HuH-7.5 (cell line): ENCODE results near the gene TNFSF15.

Source experiments
- DNase-seq: peaks from one replicate; pipeline ENCODE4 v3.0.0; 2011; ENCODE audit warnings: low spot score

Gene TNFSF15

DNA sequence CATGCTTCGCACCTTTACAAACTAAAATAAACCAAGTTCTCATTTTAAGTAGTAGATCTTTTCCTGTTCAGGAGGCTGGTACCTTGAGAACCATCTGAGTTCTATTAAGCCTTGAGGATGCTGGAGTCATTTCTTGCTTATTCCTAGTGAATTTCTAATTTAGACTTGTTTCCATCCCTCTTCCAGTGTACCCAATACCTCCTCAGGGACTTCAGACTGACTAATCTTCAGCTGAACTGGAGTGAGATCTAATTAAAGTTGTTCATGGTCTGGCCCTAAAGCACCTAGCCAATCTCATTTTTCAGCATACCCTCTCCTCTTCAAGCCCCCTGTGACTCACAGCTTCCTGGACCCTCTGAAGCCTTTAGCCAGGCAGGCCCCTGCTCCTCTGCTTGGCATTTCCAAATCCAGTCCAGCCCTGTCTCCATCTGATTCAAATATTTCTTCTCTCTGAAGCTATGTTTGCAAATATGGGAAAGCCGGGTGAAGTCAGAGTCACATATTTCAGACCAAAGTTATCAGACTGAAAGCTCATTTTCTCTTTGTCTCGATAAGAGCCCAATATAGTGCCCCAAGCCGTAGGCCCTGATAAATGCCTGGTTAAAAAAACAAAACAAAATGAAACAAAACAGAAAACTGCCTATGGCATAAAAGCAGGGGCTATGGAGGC, 19.4 kb upstream of the TNFSF15 start:
- DNase-seq, result no peak

- no peak for DNase-seq
These were observed 18.3 kb upstream of the TNFSF15 start for GRCh38 chr9:114824110-114824509.

GRCh38 chr9:114823441-114823840, 17.6 kb upstream of the TNFSF15 start:
- DNase-seq, result no peak

DNA sequence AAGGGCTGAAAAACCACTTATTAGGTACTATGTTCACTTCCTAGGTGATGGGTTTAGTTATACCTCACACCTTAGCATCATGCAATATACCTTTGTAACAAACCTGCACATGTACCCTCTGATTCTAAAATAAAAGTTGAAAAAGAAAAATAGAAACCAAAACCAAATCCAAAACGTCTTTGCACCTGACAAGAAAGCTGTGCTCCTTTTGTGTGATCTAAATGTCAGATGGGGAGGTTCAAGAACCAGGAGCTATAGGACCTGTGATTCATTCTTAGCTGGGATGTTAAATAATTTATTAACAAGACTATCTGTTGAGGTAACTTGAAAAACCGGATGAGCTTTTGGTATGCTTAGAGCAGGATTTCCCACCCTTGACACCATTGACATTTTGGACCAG, 16.9 kb upstream of the TNFSF15 start:
- DNase-seq, result no peak

- DNase-seq, result no peak
These were observed 15.1 kb upstream of the TNFSF15 start for GRCh38 chr9:114820776-114821501.

GRCh38 chr9:114818178-114818577, 12.3 kb upstream of the TNFSF15 start:
- DNase-seq, result no peak

DNA sequence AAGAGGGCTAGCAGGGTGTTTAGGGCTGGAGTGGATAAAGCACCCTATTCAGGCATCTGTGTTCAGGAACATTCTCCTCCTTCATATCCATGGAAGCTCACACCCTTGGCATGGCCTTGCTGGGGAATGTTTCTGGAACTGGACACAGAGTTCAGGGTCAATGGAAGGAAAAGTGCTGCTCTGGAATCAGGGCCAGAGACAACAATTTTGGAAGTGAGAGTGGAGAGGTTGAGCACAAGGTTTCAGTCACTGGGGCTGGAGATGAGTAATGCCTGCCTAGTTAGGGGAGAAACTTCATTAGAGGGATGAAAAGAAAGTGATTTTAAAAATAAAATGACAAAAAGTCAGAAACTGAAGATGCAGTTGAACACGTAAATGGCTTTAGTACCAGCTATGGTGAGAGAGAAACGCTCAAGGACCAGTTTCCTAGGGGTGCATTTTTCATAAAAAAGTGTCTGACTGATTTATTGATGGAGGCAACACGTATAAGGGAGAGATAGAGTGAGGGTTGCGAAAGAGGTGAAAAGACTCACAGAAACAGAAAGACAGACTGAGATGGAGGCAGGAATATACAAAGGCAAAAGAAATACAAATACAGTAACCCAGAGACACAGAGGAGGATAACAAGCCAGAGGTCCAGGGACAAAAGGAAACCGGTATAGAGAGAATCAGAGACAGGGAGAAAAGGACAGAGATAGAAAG, 8.0 kb upstream of the TNFSF15 start:
- no peak for DNase-seq

GRCh38 chr9:114811966-114812636, 6.3 kb upstream of the TNFSF15 start:
- no peak for DNase-seq

- DNase-seq, result no peak
These were observed 5.5 kb upstream of the TNFSF15 start for GRCh38 chr9:114811301-114811700.

DNA sequence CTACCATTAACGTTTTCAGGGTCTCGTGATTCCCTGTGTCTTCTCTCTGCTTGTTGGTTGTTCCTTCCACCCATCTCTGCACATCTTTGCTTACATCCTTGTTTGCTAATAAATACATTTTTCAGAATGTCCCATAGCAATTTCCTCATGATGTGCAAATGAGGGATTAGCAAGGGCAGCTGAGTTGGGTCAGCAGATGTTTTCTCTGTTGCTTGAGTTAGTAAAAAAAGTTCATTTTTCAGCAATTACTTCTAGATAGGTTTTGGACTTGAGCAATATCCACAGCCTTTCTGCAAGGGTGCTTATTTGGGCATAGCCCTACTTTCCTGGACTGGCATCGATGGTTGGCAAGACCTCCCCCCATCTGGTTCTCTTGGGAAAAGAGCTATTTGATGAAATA, 4.8 kb upstream of the TNFSF15 start:
- no peak for DNase-seq

GRCh38 chr9:114806526-114806900, 674 bp upstream of the TNFSF15 start:
- no peak for DNase-seq

GRCh38 chr9:114804505-114804904, 1.3 kb downstream of the TNFSF15 start:
- peak; percentile 15 for DNase-seq

DNA sequence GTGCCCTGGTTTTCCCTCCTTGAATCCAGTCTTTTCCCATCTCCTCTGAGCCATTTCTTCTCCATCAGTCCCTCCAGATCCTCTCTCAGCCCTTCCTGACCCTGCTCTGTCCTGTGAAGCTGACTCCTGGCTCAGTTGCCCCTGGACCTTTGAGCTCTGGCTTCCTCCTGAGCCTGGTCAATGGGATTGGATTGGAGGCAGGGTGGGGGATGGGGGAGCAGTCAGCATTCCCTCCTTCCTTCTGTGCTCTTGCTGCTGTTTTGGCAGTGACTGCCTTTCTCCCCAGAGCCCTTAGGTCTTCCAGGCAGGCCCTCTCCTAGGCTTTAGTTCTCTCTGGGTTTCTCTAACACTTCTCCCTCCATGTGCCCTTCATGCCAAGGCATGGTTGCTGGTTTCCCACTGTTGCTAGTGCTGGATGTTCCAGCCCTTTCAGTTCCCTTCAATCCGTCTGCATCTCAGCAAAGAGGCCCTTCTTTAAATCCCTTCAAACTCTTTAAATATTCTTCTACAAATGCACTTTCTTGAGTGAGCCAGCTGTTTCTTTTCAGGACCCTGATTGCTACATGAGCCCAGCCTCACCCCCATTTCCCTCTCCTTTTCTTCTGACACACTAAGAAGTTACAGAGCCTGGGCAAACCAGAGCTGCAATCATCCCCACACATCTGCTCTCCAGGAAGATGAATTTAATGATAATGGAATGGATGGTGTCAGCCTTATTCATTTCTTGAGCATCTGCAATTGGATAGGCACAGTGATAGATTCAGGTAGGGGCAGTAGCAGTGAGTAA, 2.2 kb downstream of the TNFSF15 start:
- DNase-seq, result no peak

- no peak for DNase-seq
These were observed 5.9 kb downstream of the TNFSF15 start for GRCh38 chr9:114799925-114800324.

DNA sequence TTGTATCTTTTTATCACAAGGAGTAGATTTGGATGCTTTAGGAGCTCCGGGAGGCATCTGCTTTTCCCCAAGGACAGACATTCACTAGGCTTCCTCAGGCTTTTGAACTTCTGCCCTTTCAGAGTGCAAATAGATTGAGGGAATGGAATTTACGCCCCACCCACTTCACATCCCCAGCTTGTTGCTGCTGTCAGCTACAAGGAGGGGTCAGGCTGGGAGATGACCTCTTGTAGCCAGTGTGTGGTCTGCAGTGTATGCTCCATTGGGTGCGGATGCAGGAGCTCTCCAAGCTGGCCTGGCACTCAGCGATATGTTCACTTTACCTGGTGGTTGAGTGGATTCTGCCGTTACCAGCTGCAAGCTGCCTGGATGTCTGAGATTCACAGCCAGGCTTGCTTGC, 6.4 kb downstream of the TNFSF15 start:
- peak; percentile 74 for DNase-seq

- DNase-seq, result no peak
These were observed 6.9 kb downstream of the TNFSF15 start for GRCh38 chr9:114798780-114799427.

DNA sequence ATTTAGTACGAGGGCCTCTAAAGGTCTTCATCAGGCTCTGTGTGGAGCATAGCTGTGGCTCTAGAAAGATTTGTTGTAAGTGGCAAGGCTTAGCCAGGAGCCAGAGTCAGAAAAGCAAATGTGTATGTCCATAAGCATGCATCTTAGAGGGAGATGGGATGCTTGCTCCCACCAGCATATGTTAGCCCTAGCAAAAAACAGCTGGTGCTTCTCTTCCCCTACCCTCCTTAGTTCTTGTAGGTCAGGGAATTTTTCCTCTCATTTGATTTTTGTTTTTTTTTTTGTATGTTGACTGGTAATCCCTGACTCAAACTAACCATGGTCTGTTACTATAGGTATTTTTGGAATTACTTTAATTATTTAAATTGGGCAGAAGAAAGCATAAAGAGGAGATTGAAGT, 7.7 kb downstream of the TNFSF15 start:
- DNase-seq, result no peak

- no peak for DNase-seq
These were observed 13.4 kb downstream of the TNFSF15 start for GRCh38 chr9:114792396-114792795.

- no peak for DNase-seq
These were observed 14.1 kb downstream of the TNFSF15 start for GRCh38 chr9:114791736-114792135.

DNA sequence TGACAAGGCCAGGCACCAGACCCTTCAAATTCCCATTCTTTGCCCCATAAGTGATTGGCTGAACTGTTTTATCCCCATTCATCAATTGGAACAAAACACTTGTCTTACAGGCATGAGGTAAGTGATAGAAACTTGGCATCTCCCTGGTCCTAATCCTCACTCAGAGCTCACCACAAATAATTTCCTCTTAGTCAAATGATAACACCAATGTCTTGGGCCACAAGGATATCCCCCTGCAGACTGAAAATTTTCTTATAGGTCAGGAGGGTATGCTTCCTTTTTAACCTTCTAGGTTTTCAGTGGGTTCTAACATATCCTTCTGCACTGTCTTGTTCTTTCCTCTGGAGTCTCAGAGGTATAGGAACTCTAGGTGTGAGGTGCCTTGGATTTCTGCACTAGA, 14.5 kb downstream of the TNFSF15 start:
- no peak for DNase-seq

DNA sequence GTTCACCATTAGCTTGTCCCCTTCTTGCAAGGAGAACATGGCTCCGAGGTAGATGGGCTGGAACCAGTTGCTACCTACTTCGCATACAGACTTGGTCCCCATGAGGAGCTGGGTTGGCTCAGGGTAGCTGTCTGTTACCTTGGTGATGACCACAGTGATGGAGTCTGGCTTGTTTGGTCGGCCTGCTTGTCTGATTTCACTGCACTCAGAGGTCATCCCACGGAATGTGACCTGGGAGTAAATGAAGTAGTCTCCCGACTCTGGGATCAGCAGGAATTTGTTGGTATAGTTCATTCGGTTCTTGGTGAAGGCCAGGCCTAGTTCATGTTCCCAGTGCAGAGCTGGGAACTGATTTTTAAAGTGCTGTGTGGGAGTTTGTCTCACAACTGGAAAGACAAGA, 15.3 kb downstream of the TNFSF15 start:
- peak; percentile 19 for DNase-seq
